HT-29 (cell line): ENCODE data around the gene ANKRD65. TPM values are rescaled to one million over a fixed set of nuclear protein-coding genes. Genes with fewer than 3 reads are reported as not detected.
A peak's percentile ranks its signal among the peaks of the same experiment; 100 is the strongest.
"Not testable (repeated sequence)": the region's sequence is repeated elsewhere in the genome, so short reads cannot be mapped to it uniquely, and the experiment has no call there.

Experiments
- DNase-seq: peaks from one replicate; pipeline ENCODE4 v3.0.0-alpha.2; 2015; ENCODE audit warnings: low spot score
- total RNA-seq: library from RNA; depleted of rRNA; stranded (reverse); fragments of >200 nt; shearing (Covaris generic); gene quantifications from 2 replicates; pipeline ENCODE4 v1.2.3, GENCODE V29; 2014

ANKRD65 gene
- total RNA-seq, 1 experiment from 2014 or later: 1.4 TPM

- DNase-seq: no peak
Measured at GRCh38 chr1:1430992-1431844, 10.1 kb upstream of the ANKRD65 start.

- DNase-seq: peak; percentile 76
Measured at GRCh38 chr1:1430114-1430982, 9.3 kb upstream of the ANKRD65 start.

GRCh38 chr1:1429671-1430073, 8.6 kb upstream of the ANKRD65 start:
- DNase-seq: no peak

- not testable (repeated sequence) for DNase-seq
Measured at GRCh38 chr1:1428967-1429366, 7.9 kb upstream of the ANKRD65 start.

- DNase-seq: no peak
Measured at GRCh38 chr1:1428174-1428573, 7.1 kb upstream of the ANKRD65 start.

GRCh38 chr1:1427820-1428148, 6.7 kb upstream of the ANKRD65 start:
- no peak for DNase-seq

GRCh38 chr1:1427106-1427819, 6.2 kb upstream of the ANKRD65 start:
- no peak for DNase-seq

GRCh38 chr1:1426496-1427105, 5.5 kb upstream of the ANKRD65 start:
- peak; percentile 25 for DNase-seq

- peak; percentile 40 for DNase-seq
Measured at GRCh38 chr1:1425753-1426495, 4.8 kb upstream of the ANKRD65 start.

GRCh38 chr1:1425426-1425752, 4.3 kb upstream of the ANKRD65 start:
- DNase-seq: no peak

- DNase-seq: no peak
Measured at GRCh38 chr1:1424707-1425106, 3.6 kb upstream of the ANKRD65 start.

- DNase-seq: no peak
Measured at GRCh38 chr1:1423245-1423597, 2.1 kb upstream of the ANKRD65 start.

- DNase-seq: no peak
Measured at GRCh38 chr1:1422465-1423244, 1.6 kb upstream of the ANKRD65 start.

GRCh38 chr1:1421907-1422464, 910 bp upstream of the ANKRD65 start:
- no peak for DNase-seq

- DNase-seq: no peak
Measured at GRCh38 chr1:1420654-1421141, 378 bp downstream of the ANKRD65 start.

- no peak for DNase-seq
Measured at GRCh38 chr1:1419813-1420653, 1.0 kb downstream of the ANKRD65 start.

- no peak for DNase-seq
Measured at GRCh38 chr1:1419363-1419812, 1.7 kb downstream of the ANKRD65 start.

GRCh38 chr1:1418464-1419362, 2.4 kb downstream of the ANKRD65 start:
- DNase-seq: no peak
